ENCODE results near the gene IL3.

IL3 gene

GRCh38 chr5:132072528-132072927 lies 12.1 kb downstream of the IL3 start:
- Histone ChIP-seq H3K4me1 (ENCODE audit: control insufficient read depth in 1 of 2, insufficient read depth in 1 of 2, low read depth in 1 of 2, low read length in 1 of 2) (peaks cover 0 to 4% of the 10 kb centered on the region in 2 experiments), H3K9me3 (no peaks in the 10 kb centered on the region), H3K4me3 (ENCODE audit: low read depth in 1 of 2, low read length in 1 of 2) (no peak overlapping the region), H3K36me3 (no peaks in the 10 kb centered on the region), H3K27ac (no peak overlapping the region), H3K27me3 (peaks cover 46% of the 10 kb centered on the region)
- no peak for TF ChIP-seq CTCF (IDR thresholded peaks at IDR 0.05)

DNA sequence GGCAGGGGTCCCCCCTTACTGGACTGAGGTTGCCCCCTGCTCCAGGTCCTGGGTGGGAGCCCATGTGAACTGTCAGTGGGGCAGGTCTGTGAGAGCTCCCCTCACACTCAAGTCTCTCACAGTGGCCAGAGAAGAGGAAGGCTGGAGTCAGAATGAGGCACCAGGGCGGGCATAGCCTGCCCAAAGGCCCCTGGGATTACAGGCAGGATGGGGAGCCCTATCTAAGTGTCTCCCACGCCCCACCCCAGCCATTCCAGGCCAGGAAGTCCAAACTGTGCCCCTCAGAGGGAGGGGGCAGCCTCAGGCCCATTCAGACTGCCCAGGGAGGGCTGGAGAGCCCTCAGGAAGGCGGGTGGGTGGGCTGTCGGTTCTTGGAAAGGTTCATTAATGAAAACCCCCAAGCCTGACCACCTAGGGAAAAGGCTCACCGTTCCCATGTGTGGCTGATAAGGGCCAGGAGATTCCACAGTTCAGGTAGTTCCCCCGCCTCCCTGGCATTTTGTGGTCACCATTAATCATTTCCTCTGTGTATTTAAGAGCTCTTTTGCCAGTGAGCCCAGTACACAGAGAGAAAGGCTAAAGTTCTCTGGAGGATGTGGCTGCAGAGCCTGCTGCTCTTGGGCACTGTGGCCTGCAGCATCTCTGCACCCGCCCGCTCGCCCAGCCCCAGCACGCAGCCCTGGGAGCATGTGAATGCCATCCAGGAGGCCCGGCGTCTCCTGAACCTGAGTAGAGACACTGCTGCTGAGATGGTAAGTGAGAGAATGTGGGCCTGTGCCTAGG lies 13.0 kb downstream of the IL3 start, which contains the start of gene CSF2:
CSF2 (plus strand) TSS at position 559 of the 783 bp plus-strand sequence; CDS start at position 594, 35 bp downstream.
- TF ChIP-seq CTCF (IDR thresholded peaks at IDR 0.05): no peak
- Histone ChIP-seq H3K27ac (no peak within 1 kb of the TSS), H3K36me3 (no peaks in the 10 kb centered on the region), H3K9me3 (no peaks in the 10 kb centered on the region), H3K27me3 (peaks cover 37% of the 10 kb centered on the region), H3K4me3 (ENCODE audit: low read depth in 1 of 2, low read length in 1 of 2) (no peak within 1 kb of the TSS), H3K4me1 (ENCODE audit: control insufficient read depth in 1 of 2, insufficient read depth in 1 of 2, low read depth in 1 of 2, low read length in 1 of 2) (peaks cover 0 to 4% of the 10 kb centered on the region in 2 experiments)

DNA sequence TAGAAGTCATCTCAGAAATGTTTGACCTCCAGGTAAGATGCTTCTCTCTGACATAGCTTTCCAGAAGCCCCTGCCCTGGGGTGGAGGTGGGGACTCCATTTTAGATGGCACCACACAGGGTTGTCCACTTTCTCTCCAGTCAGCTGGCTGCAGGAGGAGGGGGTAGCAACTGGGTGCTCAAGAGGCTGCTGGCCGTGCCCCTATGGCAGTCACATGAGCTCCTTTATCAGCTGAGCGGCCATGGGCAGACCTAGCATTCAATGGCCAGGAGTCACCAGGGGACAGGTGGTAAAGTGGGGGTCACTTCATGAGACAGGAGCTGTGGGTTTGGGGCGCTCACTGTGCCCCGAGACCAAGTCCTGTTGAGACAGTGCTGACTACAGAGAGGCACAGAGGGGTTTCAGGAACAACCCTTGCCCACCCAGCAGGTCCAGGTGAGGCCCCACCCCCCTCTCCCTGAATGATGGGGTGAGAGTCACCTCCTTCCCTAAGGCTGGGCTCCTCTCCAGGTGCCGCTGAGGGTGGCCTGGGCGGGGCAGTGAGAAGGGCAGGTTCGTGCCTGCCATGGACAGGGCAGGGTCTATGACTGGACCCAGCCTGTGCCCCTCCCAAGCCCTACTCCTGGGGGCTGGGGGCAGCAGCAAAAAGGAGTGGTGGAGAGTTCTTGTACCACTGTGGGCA lies 13.8 kb downstream of the IL3 start:
- TF ChIP-seq CTCF (IDR thresholded peaks at IDR 0.05): no peak
- Histone ChIP-seq H3K4me3 (ENCODE audit: low read depth in 1 of 2, low read length in 1 of 2) (no peak overlapping the region), H3K9me3 (no peaks in the 10 kb centered on the region), H3K27ac (no peak overlapping the region), H3K36me3 (no peaks in the 10 kb centered on the region), H3K4me1 (ENCODE audit: control insufficient read depth in 1 of 2, insufficient read depth in 1 of 2, low read depth in 1 of 2, low read length in 1 of 2) (peaks cover 0 to 4% of the 10 kb centered on the region in 2 experiments), H3K27me3 (peaks cover 29% of the 10 kb centered on the region)

DNA sequence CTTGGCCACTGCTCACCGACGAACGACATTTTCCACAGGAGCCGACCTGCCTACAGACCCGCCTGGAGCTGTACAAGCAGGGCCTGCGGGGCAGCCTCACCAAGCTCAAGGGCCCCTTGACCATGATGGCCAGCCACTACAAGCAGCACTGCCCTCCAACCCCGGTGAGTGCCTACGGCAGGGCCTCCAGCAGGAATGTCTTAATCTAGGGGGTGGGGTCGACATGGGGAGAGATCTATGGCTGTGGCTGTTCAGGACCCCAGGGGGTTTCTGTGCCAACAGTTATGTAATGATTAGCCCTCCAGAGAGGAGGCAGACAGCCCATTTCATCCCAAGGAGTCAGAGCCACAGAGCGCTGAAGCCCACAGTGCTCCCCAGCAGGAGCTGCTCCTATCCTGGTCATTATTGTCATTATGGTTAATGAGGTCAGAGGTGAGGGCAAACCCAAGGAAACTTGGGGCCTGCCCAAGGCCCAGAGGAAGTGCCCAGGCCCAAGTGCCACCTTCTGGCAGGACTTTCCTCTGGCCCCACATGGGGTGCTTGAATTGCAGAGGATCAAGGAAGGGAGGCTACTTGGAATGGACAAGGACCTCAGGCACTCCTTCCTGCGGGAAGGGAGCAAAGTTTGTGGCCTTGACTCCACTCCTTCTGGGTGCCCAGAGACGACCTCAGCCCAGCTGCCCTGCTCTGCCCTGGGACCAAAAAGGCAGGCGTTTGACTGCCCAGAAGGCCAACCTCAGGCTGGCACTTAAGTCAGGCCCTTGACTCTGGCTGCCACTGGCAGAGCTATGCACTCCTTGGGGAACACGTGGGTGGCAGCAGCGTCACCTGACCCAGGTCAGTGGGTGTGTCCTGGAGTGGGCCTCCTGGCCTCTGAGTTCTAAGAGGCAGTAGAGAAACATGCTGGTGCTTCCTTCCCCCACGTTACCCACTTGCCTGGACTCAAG lies 14.6 kb downstream of the IL3 start:
- Histone ChIP-seq H3K9me3 (no peaks in the 10 kb centered on the region), H3K36me3 (no peaks in the 10 kb centered on the region), H3K4me3 (ENCODE audit: low read depth in 1 of 2, low read length in 1 of 2) (no peak overlapping the region), H3K27ac (no peak overlapping the region), H3K4me1 (ENCODE audit: control insufficient read depth in 1 of 2, insufficient read depth in 1 of 2, low read depth in 1 of 2, low read length in 1 of 2) (no peaks in the 10 kb centered on the region), H3K27me3 (peaks cover 21% of the 10 kb centered on the region)
- no peak for TF ChIP-seq CTCF (IDR thresholded peaks at IDR 0.05)

- Histone ChIP-seq H3K9me3 (no peaks in the 10 kb centered on the region), H3K4me1 (ENCODE audit: control insufficient read depth in 1 of 2, insufficient read depth in 1 of 2, low read depth in 1 of 2, low read length in 1 of 2) (no peaks in the 10 kb centered on the region), H3K27ac (no peak overlapping the region), H3K4me3 (ENCODE audit: low read depth in 1 of 2, low read length in 1 of 2) (no peak overlapping the region), H3K27me3 (peaks cover 15% of the 10 kb centered on the region), H3K36me3 (no peaks in the 10 kb centered on the region)
- no peak for TF ChIP-seq CTCF (IDR thresholded peaks at IDR 0.05)
Observed at GRCh38 chr5:132075719-132076077, 15.2 kb downstream of the IL3 start.
